ENCODE data around the gene SV2B.
"Not testable (repeated sequence)": the region's sequence is repeated elsewhere in the genome, so short reads cannot be mapped to it uniquely, and the experiment has no call there.

GRCh38 chr15:91093866-91094265 lies 6.2 kb upstream of the SV2B start:
- not testable (repeated sequence) for TF ChIP-seq CTCF (conservative IDR thresholded peaks at IDR 0.05; ENCODE audit: low read depth, low read length); EZH2phosphoT487 (IDR thresholded peaks at IDR 0.05; ENCODE audit: borderline replicate concordance, low read length)
